Ascending aorta (tissue), 2 donors: ENCODE results near the gene NOC4L. TPM values are rescaled to one million over a fixed set of nuclear protein-coding genes. Genes with fewer than 3 reads are reported as not detected.

Experiments used
- DNase-seq, 2 donors: peaks; one replicate each; pipeline ENCODE4 v3.0.0-alpha.2; 2019; ENCODE audit warnings: low spot score in 2 of 2
- H3K27ac ChIP-seq, 2 donors: fragments of 200-600 bp; sonication (generic); one replicate each; pipeline ENCODE4 v1.5.1; 2016 to 2017; ENCODE audit warnings: mild to moderate bottlenecking in 1 of 2
- H3K27me3 ChIP-seq: fragments of 200-600 bp; sonication (generic); one replicate; pipeline ENCODE4 v1.5.1; 2017
- H3K36me3 ChIP-seq, 2 donors: fragments of 200-600 bp; sonication (generic); one replicate each; pipeline ENCODE4 v1.5.1; 2016
- H3K4me1 ChIP-seq, 2 donors: fragments of 200-600 bp; sonication (generic); one replicate each; pipeline ENCODE4 v1.5.1; 2016 to 2017; ENCODE audit warnings: mild to moderate bottlenecking in 1 of 2
- H3K4me3 ChIP-seq, 2 donors: fragments of 200-600 bp; sonication (generic); one replicate each; pipeline ENCODE4 v1.5.1; 2016 to 2017; ENCODE audit warnings: mild to moderate bottlenecking in 1 of 2
- H3K9me3 ChIP-seq, 2 donors: fragments of 200-600 bp; sonication (generic); one replicate each; pipeline ENCODE4 v1.5.1; 2016
- CTCF ChIP-seq, 3 experiments: fragments of 200-600 bp in 2 of 3; fragments of 450-650 bp in 1 of 3; sonication (generic) in 2 of 3; IDR thresholded peaks; one replicate each; pipeline ENCODE4 v1.5.1; 2016 to 2019; ENCODE audit warnings: antibody characterized with exemption in 3 of 3, mild to moderate bottlenecking in 1 of 3, moderate library complexity in 1 of 3
- intact Hi-C: fragments of 100-400 bp; cut with DNase I; formaldehyde crosslinking; loops from one replicate; pipeline ENCODE4 v1.15.1; 2023
- total RNA-seq: library from RNA; depleted of rRNA; stranded (reverse); fragments of >200 nt; gene quantifications from one replicate; pipeline ENCODE4 v1.1.0, GENCODE V29; 2016

The NOC4L gene
- total RNA-seq, 1 donor from 2014 or later = 9.2 TPM

- no peak for TF ChIP-seq CTCF (IDR thresholded peaks at IDR 0.05)
- Histone ChIP-seq H3K27ac (no peak overlapping the region), H3K27me3 (no peaks in the 10 kb centered on the region), H3K4me3 (no peak overlapping the region), H3K9me3 (no peaks in the 10 kb centered on the region), H3K36me3 (no peaks in the 10 kb centered on the region), H3K4me1 (no peaks in the 10 kb centered on the region)
- intact Hi-C loops = no loop called here
- no peak for DNase-seq
Observed at GRCh38 chr12:132176385-132176919, 32.2 kb downstream of the NOC4L start.

GRCh38 chr12:132176920-132177551 is 32.8 kb downstream of the NOC4L start:
- Histone ChIP-seq H3K27me3 (no peaks in the 10 kb centered on the region), H3K9me3 (no peaks in the 10 kb centered on the region), H3K4me1 (no peaks in the 10 kb centered on the region), H3K4me3 (no peak overlapping the region), H3K36me3 (no peaks in the 10 kb centered on the region), H3K27ac (no peak overlapping the region)
- no peak for DNase-seq
- no peak for TF ChIP-seq CTCF (IDR thresholded peaks at IDR 0.05)
- intact Hi-C loops = no loop called here

- no peaks in the 10 kb centered on the region for H3K36me3 ChIP-seq
- intact Hi-C loops = no loop called here
- TF ChIP-seq CTCF (IDR thresholded peaks at IDR 0.05) = no peak
- H3K27ac ChIP-seq = no peak overlapping the region
- H3K27me3 ChIP-seq = no peaks in the 10 kb centered on the region
- no peak for DNase-seq
- no peaks in the 10 kb centered on the region for H3K9me3 ChIP-seq
- H3K4me1 ChIP-seq = no peaks in the 10 kb centered on the region
- no peak overlapping the region for H3K4me3 ChIP-seq
Observed at GRCh38 chr12:132178316-132178715, 34.1 kb downstream of the NOC4L start.

- Histone ChIP-seq H3K4me1 (no peaks in the 10 kb centered on the region), H3K9me3 (no peaks in the 10 kb centered on the region), H3K36me3 (no peaks in the 10 kb centered on the region), H3K27ac (no peak overlapping the region), H3K4me3 (no peak overlapping the region), H3K27me3 (no peaks in the 10 kb centered on the region)
- intact Hi-C loops = no loop called here
- no peak for TF ChIP-seq CTCF (IDR thresholded peaks at IDR 0.05)
- DNase-seq = no peak
Observed at GRCh38 chr12:132178801-132179401, 34.6 kb downstream of the NOC4L start.

GRCh38 chr12:132179431-132180362 is 35.4 kb downstream of the NOC4L start:
- DNase-seq = no peak
- no peak for TF ChIP-seq CTCF (IDR thresholded peaks at IDR 0.05)
- H3K27me3 ChIP-seq = no peaks in the 10 kb centered on the region
- intact Hi-C loops = no loop called here
- H3K4me3 ChIP-seq = no peak overlapping the region
- no peaks in the 10 kb centered on the region for H3K36me3 ChIP-seq
- no peak overlapping the region for H3K27ac ChIP-seq
- no peaks in the 10 kb centered on the region for H3K4me1 ChIP-seq
- no peaks in the 10 kb centered on the region for H3K9me3 ChIP-seq
